ENCODE results near the gene IFRD2. TPM values are rescaled to one million over a fixed set of nuclear protein-coding genes. Genes with fewer than 3 reads are reported as not detected.

Gene IFRD2
- total RNA-seq, 2 experiments from 2014 or later: 50.0 to 59.0 TPM

- POLR2A ChIA-PET: interaction anchor here (1.3 to 4.9 kb wide), 3 partner anchors 9 to 39 kb away, joined by 4 to 30 read pairs (median 5); partner anchors contain the start of genes HYAL3, IFRD2, NAA80 and RASSF1
- peaks cover 43% of the 10 kb centered on the region for H3K4me1 Mint-ChIP-seq
- ATAC-seq (ENCODE audit: low read depth) (no peak), DNase-seq (no peak)
- H3K27me3 Mint-ChIP-seq: no peaks in the 10 kb centered on the region
- H3K36me3 Mint-ChIP-seq: peaks cover 41% of the 10 kb centered on the region
- no peaks in the 10 kb centered on the region for H3K9me3 Mint-ChIP-seq
- no peak overlapping the region for H3K4me3 Mint-ChIP-seq
- H3K27ac Mint-ChIP-seq: peak overlapping the region; percentile 21
These were observed 39.2 kb upstream of the IFRD2 start for GRCh38 chr3:50331364-50331907.

- Mint-ChIP-seq H3K36me3 (peaks cover 30% of the 10 kb centered on the region), H3K27ac (no peak overlapping the region)
These were observed 38.1 kb upstream of the IFRD2 start for GRCh38 chr3:50330330-50330729.

GRCh38 chr3:50327943-50328691, 35.9 kb upstream of the IFRD2 start, which contains the start of gene TUSC2:
TUSC2 (minus strand) TSS chr3:50328223; CDS start chr3:50328099, 124 bp downstream.
- Mint-ChIP-seq H3K36me3 (peaks cover 19% of the 10 kb centered on the region), H3K27me3 (no peaks in the 10 kb centered on the region), H3K4me3 (peak within 1 kb of the TSS; percentile 95), H3K4me1 (peaks cover 23% of the 10 kb centered on the region), H3K27ac (peak within 1 kb of the TSS; percentile 88), H3K9me3 (no peaks in the 10 kb centered on the region)
- DNase-seq (peak; percentile 95), ATAC-seq (ENCODE audit: low read depth) (peak; percentile 87)
- POLR2A ChIA-PET: interaction anchor here (1.0 to 4.9 kb wide), 16 partner anchors 9 to 239 kb away, joined by 3 to 76 read pairs (median 4); partner anchors contain the start of genes CYB561D2, HYAL3, IFRD2 and NAA80

More at GRCh38 chr3:50330330-50330729, 38.1 kb upstream of the IFRD2 start:
- H3K4me1 Mint-ChIP-seq: peaks cover 37% of the 10 kb centered on the region
- ATAC-seq (ENCODE audit: low read depth): no peak
- H3K27me3 Mint-ChIP-seq: no peaks in the 10 kb centered on the region
- no peak overlapping the region for H3K4me3 Mint-ChIP-seq
- no peak for DNase-seq
- H3K9me3 Mint-ChIP-seq: no peaks in the 10 kb centered on the region
- POLR2A ChIA-PET: interaction anchor here (0.5 to 4.9 kb wide), 4 partner anchors 7 to 1170 kb away, joined by 3 to 76 read pairs (median 18); partner anchors contain the start of genes DCAF1, IFRD2 and RASSF1

- peaks cover 17% of the 10 kb centered on the region for H3K36me3 Mint-ChIP-seq
- ATAC-seq (ENCODE audit: low read depth) (no peak), DNase-seq (no peak)
- H3K4me3 Mint-ChIP-seq: peak overlapping the region; percentile 95
- H3K27ac Mint-ChIP-seq: peak overlapping the region; percentile 70
- peaks cover 23% of the 10 kb centered on the region for H3K4me1 Mint-ChIP-seq
- H3K27me3 Mint-ChIP-seq: no peaks in the 10 kb centered on the region
- POLR2A ChIA-PET: interaction anchor here (1.2 to 4.9 kb wide), 8 partner anchors 9 to 35 kb away, joined by 3 to 76 read pairs (median 8); partner anchors contain the start of genes CYB561D2, HYAL3, IFRD2 and NAA80
- no peaks in the 10 kb centered on the region for H3K9me3 Mint-ChIP-seq
These were observed 34.9 kb upstream of the IFRD2 start for GRCh38 chr3:50327129-50327528.

GRCh38 chr3:50326182-50326541, 33.9 kb upstream of the IFRD2 start:
- POLR2A ChIA-PET: interaction anchor here (1.2 kb wide), 1 partner anchor 30 kb away, joined by 3 read pairs; no protein-coding TSS in a partner anchor
- no peaks in the 10 kb centered on the region for H3K9me3 Mint-ChIP-seq
- no peaks in the 10 kb centered on the region for H3K27me3 Mint-ChIP-seq
- ATAC-seq (ENCODE audit: low read depth) (no peak), DNase-seq (no peak)
- H3K36me3 Mint-ChIP-seq: peaks cover 13% of the 10 kb centered on the region
- H3K4me3 Mint-ChIP-seq: no peak overlapping the region
- H3K4me1 Mint-ChIP-seq: peaks cover 23% of the 10 kb centered on the region
- peak overlapping the region; percentile 38 for H3K27ac Mint-ChIP-seq

- no peak overlapping the region for H3K27ac Mint-ChIP-seq
- no peak overlapping the region for H3K4me3 Mint-ChIP-seq
- ATAC-seq (ENCODE audit: low read depth): no peak
- POLR2A ChIA-PET: interaction anchor here (1.2 kb wide), 2 partner anchors 8 to 29 kb away, joined by 3 to 4 read pairs; no protein-coding TSS in a partner anchor
- H3K9me3 Mint-ChIP-seq: no peaks in the 10 kb centered on the region
- no peaks in the 10 kb centered on the region for H3K27me3 Mint-ChIP-seq
- H3K4me1 Mint-ChIP-seq: peaks cover 23% of the 10 kb centered on the region
- H3K36me3 Mint-ChIP-seq: peaks cover 9% of the 10 kb centered on the region
- no peak for DNase-seq
These were observed 33.4 kb upstream of the IFRD2 start for GRCh38 chr3:50325497-50326181.

- H3K4me1 Mint-ChIP-seq: peaks cover 22% of the 10 kb centered on the region
- DNase-seq: no peak
- H3K27ac Mint-ChIP-seq: no peak overlapping the region
- peaks cover 5% of the 10 kb centered on the region for H3K36me3 Mint-ChIP-seq
- no peaks in the 10 kb centered on the region for H3K27me3 Mint-ChIP-seq
- ATAC-seq (ENCODE audit: low read depth): no peak
- no peaks in the 10 kb centered on the region for H3K9me3 Mint-ChIP-seq
- POLR2A ChIA-PET: interaction anchor here (0.7 to 1.8 kb wide), 4 partner anchors 9 to 236 kb away, joined by 4 to 10 read pairs (median 6); partner anchors contain the start of genes HYAL3 and NAA80
- H3K4me3 Mint-ChIP-seq: no peak overlapping the region
These were observed 32.9 kb upstream of the IFRD2 start for GRCh38 chr3:50325113-50325480.

GRCh38 chr3:50324351-50325112, 32.3 kb upstream of the IFRD2 start:
- Mint-ChIP-seq H3K36me3 (peaks cover under 1% of the 10 kb centered on the region), H3K4me3 (no peak overlapping the region), H3K4me1 (peaks cover 24% of the 10 kb centered on the region), H3K27ac (peak overlapping the region; percentile 45), H3K27me3 (no peaks in the 10 kb centered on the region), H3K9me3 (no peaks in the 10 kb centered on the region)
- DNase-seq (peak; percentile 78), ATAC-seq (ENCODE audit: low read depth) (peak; percentile 20)
- POLR2A ChIA-PET: interaction anchor here (0.7 to 1.8 kb wide), 6 partner anchors 9 to 235 kb away, joined by 3 to 10 read pairs (median 4); partner anchors contain the start of genes HYAL3, IFRD2, NAA80 and RASSF1

- no peak for ATAC-seq (ENCODE audit: low read depth)
These were observed 31.5 kb upstream of the IFRD2 start for GRCh38 chr3:50323614-50324199.

GRCh38 chr3:50323092-50323600, 30.9 kb upstream of the IFRD2 start:
- DNase-seq (no peak), ATAC-seq (ENCODE audit: low read depth) (no peak)
- Mint-ChIP-seq H3K9me3 (no peaks in the 10 kb centered on the region), H3K4me3 (no peak overlapping the region), H3K4me1 (peaks cover 25% of the 10 kb centered on the region), H3K27me3 (no peaks in the 10 kb centered on the region), H3K27ac (peak overlapping the region; percentile 60), H3K36me3 (peaks cover 3% of the 10 kb centered on the region)
- POLR2A ChIA-PET: interaction anchor here (0.7 to 3.2 kb wide), 2 partner anchors 14 to 48 kb away, joined by 3 to 26 read pairs; no protein-coding TSS in a partner anchor

More at GRCh38 chr3:50323614-50324199, 31.5 kb upstream of the IFRD2 start:
- Mint-ChIP-seq H3K36me3 (peaks cover 3% of the 10 kb centered on the region), H3K27ac (peak overlapping the region; percentile 60), H3K4me1 (peaks cover 28% of the 10 kb centered on the region), H3K9me3 (no peaks in the 10 kb centered on the region), H3K27me3 (no peaks in the 10 kb centered on the region), H3K4me3 (no peak overlapping the region)
- POLR2A ChIA-PET: interaction anchor here (1.0 to 1.8 kb wide), 4 partner anchors 13 to 31 kb away, joined by 3 to 10 read pairs (median 5); partner anchors contain the start of genes HYAL3, IFRD2, NAA80 and RASSF1
- no peak for DNase-seq

- Mint-ChIP-seq H3K4me1 (peaks cover 23% of the 10 kb centered on the region), H3K36me3 (peaks cover 3% of the 10 kb centered on the region), H3K27ac (peak within 1 kb of the TSS; percentile 93), H3K9me3 (no peaks in the 10 kb centered on the region), H3K27me3 (no peaks in the 10 kb centered on the region), H3K4me3 (peak within 1 kb of the TSS; percentile 82)
- DNase-seq (no peak), ATAC-seq (ENCODE audit: low read depth) (no peak)
- POLR2A ChIA-PET: interaction anchor here (0.7 to 3.2 kb wide), 4 partner anchors 15 to 76 kb away, joined by 3 to 26 read pairs (median 6); partner anchors contain the start of genes HYAL3 and NAA80
These were observed 30.3 kb upstream of the IFRD2 start, which contains the start of gene HYAL2 for GRCh38 chr3:50322386-50323091. HYAL2 (minus strand) TSS chr3:50322745; CDS start chr3:50320489, 2,256 bp downstream.

All from activated naive CD8-positive, alpha-beta T cell treated with anti-CD3 and anti-CD28 coated beads, Interleukin-2, amount 10 ng/mL, durations not matched to agents 7 days and 5 days (primary cell).